K562 (cell line): Measurements from ENCODE around the gene ALKBH7.

Experiments
- BRF1 ChIP-seq: IDR thresholded peaks from 3 replicates; pipeline ENCODE4 v1.6.1; 2011; ENCODE audit warnings: borderline replicate concordance, mild to moderate bottlenecking; ENCODE audit not compliant: insufficient read length; ENCODE audit errors: extremely low read depth
- C11orf30 ChIP-seq: fragments of 450-650 bp; IDR thresholded peaks from 2 replicates; pipeline ENCODE4 v1.6.1; 2016; ENCODE audit warnings: low read depth, mild to moderate bottlenecking
- CHCHD3 ChIP-seq: fragments of 250-450 bp; sonication (Bioruptor Pico); IDR thresholded peaks from 2 replicates; pipeline ENCODE4 v2.1.2; 2022; ENCODE audit warnings: mild to moderate bottlenecking
- HDAC2 ChIP-seq: fragments of 450-650 bp; IDR thresholded peaks from 2 replicates; pipeline ENCODE4 v1.6.1; 2016; ENCODE audit warnings: mild to moderate bottlenecking
- JUND ChIP-seq, 2 experiments: IDR thresholded peaks; 2 replicates in 1 of 2; 3 replicates in 1 of 2; pipeline ENCODE4 v1.6.1; 2011; ENCODE audit warnings: borderline replicate concordance in 2 of 2, low read depth in 2 of 2, low read length in 2 of 2, improper control_type of control experiment in 1 of 2, missing biosample characterization in 1 of 2, missing genetic modification characterization in 1 of 2, missing genetic modification reagents in 1 of 2
- MAZ ChIP-seq, 2 experiments: fragments of 450-650 bp in 1 of 2; sonication (generic) in 1 of 2; formaldehyde crosslinking; IDR thresholded peaks in 1 of 2; conservative IDR thresholded peaks in 1 of 2; 2 replicates each; pipeline versions ENCODE4 v1.4.0 to v1.5.0; 2020; ENCODE audit warnings: mild to moderate bottlenecking in 1 of 2, missing genetic modification reagents in 1 of 2
- MECOM ChIP-seq: fragments of 250-450 bp; sonication (Bioruptor Pico); IDR thresholded peaks from 2 replicates; pipeline ENCODE4 v1.8.0; 2022; ENCODE audit warnings: inconsistent platforms
- POLR2A ChIP-seq: fragments of 450-650 bp; conservative IDR thresholded peaks from 2 replicates; pipeline ENCODE4 v1.6.1; 2016
- POLR2AphosphoS2 ChIP-seq: IDR thresholded peaks from 2 replicates; pipeline ENCODE4 v1.6.1; 2012; ENCODE audit warnings: low read length, improper control_type of control experiment
- ZBTB33 ChIP-seq: sonication (generic); formaldehyde crosslinking; IDR thresholded peaks from 2 replicates; pipeline ENCODE4 v1.8.1; 2023; ENCODE audit warnings: mild to moderate bottlenecking, missing genetic modification reagents
- ZNF407 ChIP-seq: fragments of 450-650 bp; IDR thresholded peaks from 2 replicates; pipeline ENCODE4 v1.6.1; 2016; ENCODE audit warnings: low read depth

- TF ChIP-seq MECOM (CRISPR knock-in tag) (no peak), POLR2A (no peak), BRF1 (no peak), ZNF407 (no peak), JUND (IDR thresholded peaks at IDR 0.05; ENCODE audit: borderline replicate concordance, low read depth, low read length) (no peak), JUND (tag; IDR thresholded peaks at IDR 0.05; ENCODE audit: borderline replicate concordance, low read depth, low read length) (no peak), POLR2AphosphoS2 (no peak), C11orf30 (no peak), MAZ (CRISPR knock-in tag; conservative IDR thresholded peaks at IDR 0.05 in 1 of 2, IDR thresholded peaks at IDR 0.05 in 1 of 2) (no peak), ZBTB33 (CRISPR knock-in tag) (no peak), CHCHD3 (CRISPR knock-in tag) (no peak), HDAC2 (no peak)
Measured at GRCh38 chr19:6334490-6335285, 37.9 kb upstream of the ALKBH7 start.
